T-helper 9 cell (primary cell): ENCODE data around the gene KLF14.
"Not testable (repeated sequence)": the region's sequence is repeated elsewhere in the genome, so short reads cannot be mapped to it uniquely, and the experiment has no call there.

Experiments used
- DNase-seq: peaks from one replicate; pipeline ENCODE4 v3.0.0-alpha.2; 2020

Gene KLF14

GRCh38 chr7:130712416-130712815 is 21.6 kb downstream of the KLF14 start:
- DNase-seq: no peak

GRCh38 chr7:130708766-130709165 is 25.2 kb downstream of the KLF14 start:
- no peak for DNase-seq

- DNase-seq: no peak
Measured at GRCh38 chr7:130708001-130708400, 26.0 kb downstream of the KLF14 start.

GRCh38 chr7:130703851-130704250 is 30.2 kb downstream of the KLF14 start:
- no peak for DNase-seq

GRCh38 chr7:130701650-130702049 is 32.4 kb downstream of the KLF14 start:
- DNase-seq: no peak

GRCh38 chr7:130700760-130701159 is 33.2 kb downstream of the KLF14 start:
- DNase-seq: no peak

- no peak for DNase-seq
Measured at GRCh38 chr7:130699686-130700085, 34.3 kb downstream of the KLF14 start.

GRCh38 chr7:130697820-130698219 is 36.2 kb downstream of the KLF14 start:
- DNase-seq: no peak

GRCh38 chr7:130695840-130696239 is 38.2 kb downstream of the KLF14 start:
- no peak for DNase-seq

GRCh38 chr7:130692396-130692795 is 41.6 kb downstream of the KLF14 start:
- not testable (repeated sequence) for DNase-seq

- no peak for DNase-seq
Measured at GRCh38 chr7:130689683-130690082, 44.3 kb downstream of the KLF14 start.

GRCh38 chr7:130683026-130683425 is 51.0 kb downstream of the KLF14 start:
- DNase-seq: no peak
